GM21723 (cell line): Measurements from ENCODE around the gene IFIT1.
"Not testable (repeated sequence)": the region's sequence is repeated elsewhere in the genome, so short reads cannot be mapped to it uniquely, and the experiment has no call there.

ENCODE experiments used
- ATAC-seq: cut with Tn5 transposase; IDR thresholded peaks from one replicate; pipeline ENCODE4 v1.9.1; 2021; ENCODE audit warnings: mild to moderate bottlenecking, moderate library complexity; ENCODE audit not compliant: unreplicated experiment

The IFIT1 gene

DNA sequence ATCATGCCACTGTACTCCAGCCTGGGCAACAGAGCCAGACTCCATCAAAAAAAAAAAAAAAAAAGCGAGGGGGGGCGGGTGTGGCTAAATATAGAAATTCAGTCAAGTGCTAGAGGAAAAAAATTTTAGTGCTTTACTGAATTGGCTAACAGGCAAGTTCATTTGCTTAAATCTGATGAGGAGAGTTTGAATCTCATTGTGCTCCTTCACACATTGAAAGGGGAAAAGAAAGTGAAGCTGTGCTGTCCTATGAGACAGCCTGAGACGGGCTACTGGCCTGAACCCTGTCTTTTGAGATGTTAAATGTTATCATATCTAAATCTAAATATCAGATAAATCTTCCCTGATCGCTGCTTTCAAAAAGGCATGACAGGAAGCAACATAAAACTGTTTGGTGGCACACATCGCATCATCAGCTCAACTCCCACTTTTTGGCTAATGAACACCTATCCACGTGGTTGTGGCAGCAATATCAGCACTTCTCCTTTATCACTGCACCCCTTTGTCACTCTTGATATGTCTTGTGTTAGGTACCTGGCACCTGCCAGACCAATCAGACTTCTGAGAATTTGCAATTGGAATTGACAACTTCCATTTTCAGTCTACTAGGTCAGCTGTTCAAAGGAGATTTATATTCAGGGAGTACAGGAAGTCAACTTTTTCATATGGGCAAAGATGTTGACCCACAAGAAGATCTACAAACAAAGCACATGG is 28.5 kb upstream of the IFIT1 start:
- peak; percentile 40 for ATAC-seq

GRCh38 chr10:89364531-89364930 is 27.9 kb upstream of the IFIT1 start:
- ATAC-seq: peak; percentile 50

GRCh38 chr10:89367529-89367928 is 24.9 kb upstream of the IFIT1 start:
- ATAC-seq: peak; percentile 75

GRCh38 chr10:89368129-89368528 is 24.3 kb upstream of the IFIT1 start:
- no peak for ATAC-seq

DNA sequence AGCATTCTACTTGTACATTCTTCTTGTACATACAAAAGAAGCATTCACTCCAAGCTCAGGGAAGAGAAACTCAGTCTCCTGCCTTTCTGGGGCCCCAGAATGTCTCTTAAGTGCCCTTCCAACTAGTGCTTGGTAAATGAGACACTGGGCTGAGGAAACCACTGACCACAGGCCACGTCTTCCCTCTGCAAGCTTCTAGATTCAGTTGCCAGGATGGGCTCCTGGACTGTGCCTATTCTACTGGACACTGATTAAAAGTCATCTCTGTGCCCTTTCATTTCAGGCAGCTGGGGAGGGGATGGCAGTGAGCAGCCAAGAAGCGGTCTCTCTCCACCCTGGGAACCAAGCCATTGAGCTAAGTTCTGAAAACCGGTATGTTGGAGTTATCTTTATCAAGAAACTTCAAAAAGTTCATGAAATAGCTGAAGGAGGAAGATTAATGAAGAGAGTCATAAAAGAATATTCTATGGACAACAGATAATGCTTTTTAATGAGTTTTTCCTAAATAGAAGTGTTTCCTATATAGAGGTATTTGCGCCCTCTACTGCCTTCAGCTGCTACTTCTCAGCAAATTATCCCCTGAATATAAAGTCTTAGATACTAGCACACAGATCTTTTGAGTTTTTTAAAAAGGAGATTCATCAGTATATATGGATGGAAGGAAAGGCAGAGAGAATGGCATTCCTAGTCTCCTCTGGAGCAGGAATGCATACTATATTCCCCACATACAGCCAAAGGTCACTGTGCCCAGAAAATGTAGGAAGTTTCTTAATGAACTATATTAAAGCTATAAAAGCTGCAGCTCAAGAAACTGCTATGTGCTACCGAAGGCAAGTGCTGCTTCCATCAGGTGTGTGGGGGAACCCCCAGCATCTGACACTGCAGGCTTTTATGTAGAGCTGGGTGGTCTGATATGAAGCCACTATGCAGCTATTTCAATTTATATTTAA is 23.0 kb upstream of the IFIT1 start:
- no peak for ATAC-seq

GRCh38 chr10:89371079-89371478 is 21.3 kb upstream of the IFIT1 start:
- no peak for ATAC-seq

- ATAC-seq: no peak
These were observed 20.4 kb upstream of the IFIT1 start for GRCh38 chr10:89371987-89372386.

- no peak for ATAC-seq
These were observed 18.3 kb upstream of the IFIT1 start for GRCh38 chr10:89373916-89374711.

DNA sequence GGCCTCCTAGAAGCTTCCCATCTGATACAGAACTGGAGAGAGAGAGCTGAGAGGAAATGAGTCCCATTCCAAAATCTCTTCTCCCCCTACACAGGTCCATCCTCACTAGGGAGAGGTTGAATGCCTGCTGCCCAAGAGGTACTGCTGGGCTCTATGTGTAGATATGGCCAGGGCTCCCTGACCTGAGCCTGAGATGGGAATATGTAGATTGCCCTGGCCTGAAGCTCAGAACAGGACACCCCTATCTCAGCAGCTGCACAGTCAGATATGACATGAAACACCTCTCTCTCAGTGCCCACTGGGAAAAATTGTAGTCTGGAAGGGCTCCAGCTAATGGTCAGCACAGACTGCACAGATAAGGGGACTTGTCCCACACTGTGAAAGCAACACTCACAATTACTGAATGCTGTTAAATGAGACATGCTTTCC is 17.7 kb upstream of the IFIT1 start:
- no peak for ATAC-seq

DNA sequence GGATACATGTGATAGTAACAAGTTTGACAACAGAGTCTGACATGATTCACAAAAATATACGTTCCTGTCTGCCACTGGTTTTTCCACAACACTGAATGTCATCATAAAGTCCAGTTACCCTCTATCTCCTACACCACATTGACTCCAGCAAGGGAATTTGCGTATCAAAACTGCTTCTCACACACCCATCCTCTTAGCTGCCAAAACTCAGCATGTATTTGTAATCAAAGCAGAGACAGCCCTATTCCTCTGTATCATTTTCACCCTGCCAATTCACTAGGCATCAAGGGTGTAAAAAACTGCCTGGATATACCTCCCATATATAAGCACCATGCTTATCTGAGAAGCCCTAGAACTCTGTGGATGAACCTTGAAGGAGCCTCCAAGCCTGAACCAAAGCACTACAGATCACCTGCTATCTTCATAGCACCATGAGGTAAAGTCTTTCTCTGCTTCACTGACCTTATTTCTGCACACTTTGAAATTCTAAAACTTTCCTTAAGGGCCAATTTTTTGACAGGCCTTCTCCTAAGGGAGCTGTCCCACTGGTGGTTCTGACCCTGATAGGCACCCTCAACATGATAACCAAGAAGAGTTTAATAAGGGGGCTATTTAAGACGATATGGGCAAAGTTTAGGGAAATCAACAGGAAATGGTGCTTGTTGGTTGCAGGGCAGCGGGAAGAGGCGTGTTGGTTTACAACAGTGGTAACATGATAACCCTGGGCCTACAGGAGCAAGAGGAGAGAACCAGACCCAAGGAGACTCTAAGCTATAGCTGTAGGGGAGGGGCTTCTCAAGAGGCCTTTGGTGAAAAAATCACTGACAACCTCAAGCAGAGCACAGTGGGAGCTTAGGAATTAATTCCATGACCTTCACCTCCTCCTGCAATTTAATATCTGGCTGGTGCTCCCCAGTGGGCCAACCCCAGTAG is 14.5 kb upstream of the IFIT1 start, which contains the start of gene IFIT1B:
TSS of gene IFIT1B (plus strand) at position 352 of the 933 bp plus-strand sequence. CDS start at position 432, 80 bp downstream.
- no peak for ATAC-seq

DNA sequence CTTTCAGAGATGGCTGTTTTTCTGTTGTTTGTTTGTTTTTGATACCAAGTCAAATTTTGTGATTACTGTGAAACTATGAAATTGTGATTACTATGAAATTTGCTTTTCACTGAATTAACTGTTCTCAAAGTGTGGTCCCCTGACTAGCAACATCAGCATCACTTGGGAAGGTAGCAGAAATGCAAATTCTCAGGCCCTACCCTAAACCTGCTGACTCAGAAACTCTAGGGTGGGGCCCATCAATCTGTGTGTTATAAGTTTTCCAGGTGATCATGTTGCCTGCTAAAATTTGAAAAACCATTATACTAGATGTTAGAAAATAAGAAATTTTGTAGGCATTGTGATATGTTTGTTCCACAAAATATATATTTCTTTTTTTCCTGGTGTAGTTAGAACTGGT is 13.3 kb upstream of the IFIT1 start:
- no peak for ATAC-seq

- ATAC-seq: no peak
These were observed 9.7 kb upstream of the IFIT1 start for GRCh38 chr10:89382757-89383156.

GRCh38 chr10:89384474-89385340 is 7.7 kb upstream of the IFIT1 start:
- ATAC-seq: no peak

DNA sequence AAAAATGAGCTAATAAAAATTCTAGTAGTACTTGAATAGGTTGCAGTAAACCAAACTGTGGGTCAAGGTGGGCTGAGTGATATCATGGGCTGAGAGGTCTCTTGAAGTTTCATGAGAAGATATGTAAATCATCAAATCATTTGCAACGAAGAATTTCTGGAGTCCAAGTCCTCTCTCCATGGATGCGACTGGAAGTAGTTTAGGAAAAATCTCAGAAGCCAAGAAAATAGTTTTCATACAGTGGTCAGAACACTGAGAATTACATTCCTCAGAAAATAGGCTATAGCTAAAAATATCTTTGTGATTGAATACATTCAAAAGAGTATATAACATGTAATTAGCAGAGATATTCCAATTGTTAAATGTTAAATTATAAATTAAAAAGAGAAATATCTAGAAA is 3.6 kb upstream of the IFIT1 start:
- no peak for ATAC-seq

DNA sequence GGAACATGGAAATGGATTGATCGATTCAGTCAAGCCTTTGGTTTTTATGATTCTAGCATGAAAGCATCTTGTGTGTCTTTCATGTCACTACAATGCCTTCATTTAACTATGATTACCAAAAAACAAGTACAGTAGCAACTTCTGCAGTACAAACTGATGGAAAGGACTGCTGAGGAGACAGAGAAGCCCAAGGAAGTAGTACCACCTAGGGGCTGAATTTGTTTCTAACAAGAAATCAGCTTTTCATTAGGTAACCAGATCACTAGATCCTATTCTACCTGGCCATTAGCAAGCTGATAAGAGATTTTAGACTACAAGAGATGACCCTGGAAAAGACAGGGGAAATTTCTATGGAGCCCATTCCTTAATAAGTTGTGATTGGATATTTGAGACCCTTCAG is 3.2 kb upstream of the IFIT1 start:
- no peak for ATAC-seq

GRCh38 chr10:89390476-89391225 is 1.8 kb upstream of the IFIT1 start:
- ATAC-seq: no peak

DNA sequence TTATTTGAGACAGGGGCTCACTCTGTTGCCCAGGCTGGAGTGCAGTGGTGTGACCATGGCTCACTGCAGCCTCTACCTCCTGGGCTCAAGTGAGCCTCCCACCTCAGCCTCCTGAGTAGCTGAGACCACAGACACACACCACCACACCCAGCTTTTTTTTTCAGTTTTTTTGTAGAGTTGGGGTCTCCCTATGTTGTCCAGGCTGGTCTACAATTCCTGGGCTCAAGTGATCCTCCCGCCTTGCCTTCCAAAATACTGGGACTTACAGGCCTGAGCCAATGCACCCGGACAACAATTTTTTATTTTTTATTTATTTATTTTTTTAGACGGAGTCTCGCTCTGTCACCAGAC is 1.2 kb upstream of the IFIT1 start:
- not testable (repeated sequence) for ATAC-seq

DNA sequence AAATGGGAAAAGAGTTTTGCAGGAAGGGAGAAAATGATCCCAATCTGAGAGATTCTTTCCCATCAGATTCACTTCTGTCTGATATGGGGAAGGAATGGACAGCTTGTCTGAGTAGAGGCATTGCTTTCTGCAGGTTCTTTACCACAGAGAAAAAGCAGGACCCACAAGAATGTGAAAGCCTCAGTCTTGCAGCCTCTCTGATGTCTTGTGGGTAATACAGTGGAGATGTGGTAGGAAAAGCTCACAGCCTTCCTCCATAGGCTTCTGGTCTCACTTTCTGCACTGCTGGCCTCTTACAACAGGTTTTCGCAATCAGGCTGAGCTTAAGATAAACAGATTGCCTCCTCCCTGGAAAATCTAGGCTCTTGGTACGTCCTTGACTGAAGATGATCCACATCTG is 551 bp downstream of the IFIT1 start:
- peak; percentile 41 for ATAC-seq
